Colon (tissue), 2 donors: ENCODE results near the gene CRIP2.

Experiments used
- FAIRE-seq: peaks from 2 replicates; lab custom pipeline; 2012; peaks lifted over from hg19 to GRCh38; lab: Jason Lieb, UNC
- donor health status: control.
- donor health status: control.

CRIP2 gene

DNA sequence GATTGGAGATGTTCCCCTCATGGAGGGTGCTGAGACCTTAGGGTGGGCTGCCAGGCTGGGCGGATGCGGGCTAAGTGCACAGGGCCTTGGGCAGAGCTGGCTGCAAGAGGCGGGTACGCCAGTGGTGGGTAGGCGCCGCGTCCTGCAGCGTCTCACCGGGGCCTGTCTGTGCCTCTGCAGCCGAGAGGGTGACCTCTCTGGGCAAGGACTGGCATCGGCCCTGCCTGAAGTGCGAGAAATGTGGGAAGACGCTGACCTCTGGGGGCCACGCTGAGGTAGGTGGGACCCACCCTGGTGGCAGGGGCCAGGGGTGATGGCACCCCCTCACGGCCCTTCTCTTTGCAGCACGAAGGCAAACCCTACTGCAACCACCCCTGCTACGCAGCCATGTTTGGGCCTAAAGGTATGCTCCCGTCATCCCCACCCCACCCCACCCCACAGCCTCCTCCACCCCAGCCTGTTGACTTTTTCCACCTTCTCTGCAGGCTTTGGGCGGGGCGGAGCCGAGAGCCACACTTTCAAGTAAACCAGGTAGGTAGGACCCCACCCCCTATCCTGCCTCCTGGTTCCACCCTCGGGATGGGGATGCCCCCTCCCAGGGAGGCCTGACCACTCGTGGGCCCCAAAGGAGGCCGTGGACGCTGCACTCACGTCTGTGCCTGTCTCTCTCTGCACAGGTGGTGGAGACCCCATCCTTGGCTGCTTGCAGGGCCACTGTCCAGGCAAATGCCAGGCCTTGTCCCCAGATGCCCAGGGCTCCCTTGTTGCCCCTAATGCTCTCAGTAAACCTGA, 13.6 kb downstream of the CRIP2 start:
- FAIRE-seq = no peak

DNA sequence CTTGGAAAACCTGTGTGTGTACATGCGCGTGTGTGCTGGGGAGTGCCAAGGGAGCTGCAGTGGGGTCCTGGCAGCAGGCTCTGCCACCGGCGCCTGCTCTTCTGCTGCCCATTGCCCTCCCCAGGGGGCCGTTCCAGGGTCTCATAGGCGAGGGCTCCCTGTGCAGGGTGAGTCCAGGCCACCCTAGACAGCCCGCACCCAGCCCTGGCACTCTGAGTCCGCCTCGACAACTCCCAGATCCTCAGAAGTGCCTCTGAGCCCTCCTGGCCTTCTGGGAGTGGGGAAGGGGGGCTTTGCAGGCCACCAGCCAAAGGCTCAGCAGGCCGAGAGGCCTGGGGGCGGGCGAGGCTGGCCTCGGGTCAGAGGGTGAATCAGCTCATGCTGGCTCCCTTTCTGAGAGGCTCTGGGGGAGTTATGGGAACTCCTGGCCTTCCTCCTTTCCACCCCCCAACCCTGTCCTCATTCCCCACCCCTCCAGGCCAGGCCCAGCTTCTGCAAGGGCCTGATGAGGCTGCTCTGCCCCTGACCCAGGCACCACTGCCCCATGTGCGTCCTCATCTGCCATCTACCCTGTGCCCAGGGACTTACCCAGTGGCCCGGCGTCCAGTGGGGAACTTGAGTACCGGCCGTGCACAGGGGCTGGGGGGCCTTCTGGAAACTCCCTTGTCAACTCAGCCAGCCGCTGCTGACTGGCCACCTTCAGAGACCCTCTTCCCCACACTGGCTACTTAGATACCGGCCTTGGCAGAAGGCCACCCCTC, 14.3 kb downstream of the CRIP2 start:
- no peak for FAIRE-seq

- no peak for FAIRE-seq
These were observed 15.1 kb downstream of the CRIP2 start for GRCh38 chr14:105489542-105490266.

- no peak for FAIRE-seq
These were observed 15.6 kb downstream of the CRIP2 start for GRCh38 chr14:105490267-105490571.

- FAIRE-seq = peak; percentile 91
These were observed 16.1 kb downstream of the CRIP2 start, which contains the start of gene TEDC1 for GRCh38 chr14:105490572-105491365. Gene TEDC1, plus strand, starts transcription at chr14:105491246. Its CDS starts 130 bp downstream, at chr14:105491376.

DNA sequence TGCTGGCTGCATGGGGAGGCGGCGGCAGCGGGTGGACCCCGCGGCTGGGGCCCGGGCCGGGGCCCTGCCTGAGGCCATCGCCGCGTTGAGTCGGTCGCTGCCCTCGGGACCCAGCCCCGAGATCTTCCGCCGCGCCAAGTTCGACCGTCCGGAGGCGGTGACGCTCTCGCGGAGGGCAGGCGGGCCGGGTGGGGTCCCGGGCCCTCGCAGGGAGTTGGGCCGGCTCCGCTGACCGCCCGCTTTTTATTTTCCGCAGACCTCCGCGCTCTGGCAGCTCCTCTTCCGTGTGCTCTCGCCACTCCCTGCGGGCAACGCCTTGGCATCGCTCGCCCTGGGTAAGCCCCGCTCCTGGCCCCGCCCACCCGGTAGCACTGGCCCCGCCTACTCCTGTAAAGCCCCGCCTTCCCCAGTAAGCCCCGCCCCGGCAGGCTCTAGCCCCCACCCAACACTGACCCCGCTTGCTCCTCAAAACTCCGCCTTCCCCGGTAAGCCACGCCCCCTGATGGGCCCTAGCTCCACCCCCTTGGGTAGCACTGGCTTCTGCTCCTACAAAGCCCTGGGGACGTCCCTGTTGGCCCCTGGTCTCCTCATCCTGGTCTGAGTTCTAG, 16.8 kb downstream of the CRIP2 start:
- no peak for FAIRE-seq

- no peak for FAIRE-seq
These were observed 17.7 kb downstream of the CRIP2 start for GRCh38 chr14:105492031-105492970.

- no peak for FAIRE-seq
These were observed 18.6 kb downstream of the CRIP2 start for GRCh38 chr14:105492971-105493871.

GRCh38 chr14:105493921-105494605, 19.4 kb downstream of the CRIP2 start:
- FAIRE-seq = no peak

DNA sequence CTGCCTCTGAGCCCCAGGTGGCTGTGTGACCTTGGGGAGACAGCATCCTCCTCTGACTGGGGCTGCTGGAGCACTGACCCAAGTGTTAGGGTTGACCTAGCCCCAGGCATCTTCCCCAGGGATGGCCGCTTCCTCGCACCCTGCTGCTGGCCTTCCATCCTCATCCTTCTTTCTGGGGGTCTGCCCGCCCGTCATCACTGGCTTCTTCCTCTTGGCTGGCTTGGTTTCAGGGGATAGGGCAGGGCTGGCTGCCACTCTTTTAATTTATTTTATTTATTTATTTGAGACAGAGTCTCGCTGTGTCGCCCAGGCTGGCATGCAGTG, 19.9 kb downstream of the CRIP2 start:
- FAIRE-seq = no peak

DNA sequence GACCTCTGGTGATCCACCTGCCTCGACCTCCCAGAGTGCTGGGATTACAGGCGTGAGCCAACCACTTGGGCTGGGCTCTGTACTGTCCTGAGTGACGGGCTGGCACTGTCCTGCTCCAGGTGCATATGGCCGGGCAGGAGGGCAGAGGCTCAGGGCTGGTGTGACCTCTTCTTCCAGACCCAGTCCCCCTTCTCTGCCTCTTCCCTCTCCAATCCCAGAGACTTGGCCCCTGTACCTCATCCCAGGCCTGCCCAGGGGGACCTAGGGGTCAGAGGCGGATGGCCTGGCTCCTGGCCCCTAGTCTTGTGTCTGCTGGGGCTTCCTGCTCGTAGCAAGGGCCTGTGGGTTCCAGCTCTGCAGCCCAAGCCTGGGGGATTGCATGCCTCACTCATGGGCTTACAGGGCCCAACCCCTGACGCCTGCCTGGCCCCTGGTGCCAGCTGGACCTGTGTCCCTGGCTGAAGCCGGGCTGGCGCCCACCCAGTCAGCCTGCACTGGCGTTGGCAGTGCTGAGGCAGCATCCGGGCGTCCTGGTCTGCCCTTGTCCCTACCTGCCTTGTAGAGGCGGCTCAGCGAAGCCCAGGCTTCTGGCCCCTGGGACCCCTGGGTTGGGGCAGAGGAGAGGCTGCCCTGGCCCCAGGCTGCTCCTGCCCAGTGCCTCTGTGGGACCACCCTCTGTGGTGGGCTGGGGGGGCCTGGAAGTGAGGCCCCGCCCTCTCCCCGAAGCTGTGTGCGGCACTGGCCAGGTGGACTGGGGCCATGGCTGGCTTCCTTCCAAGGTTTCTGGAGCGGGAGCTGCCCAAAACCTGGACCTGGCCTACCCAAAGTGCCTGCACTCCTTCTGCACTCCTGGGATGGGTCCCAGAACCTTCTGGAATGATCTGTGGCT, 20.7 kb downstream of the CRIP2 start:
- FAIRE-seq = no peak

DNA sequence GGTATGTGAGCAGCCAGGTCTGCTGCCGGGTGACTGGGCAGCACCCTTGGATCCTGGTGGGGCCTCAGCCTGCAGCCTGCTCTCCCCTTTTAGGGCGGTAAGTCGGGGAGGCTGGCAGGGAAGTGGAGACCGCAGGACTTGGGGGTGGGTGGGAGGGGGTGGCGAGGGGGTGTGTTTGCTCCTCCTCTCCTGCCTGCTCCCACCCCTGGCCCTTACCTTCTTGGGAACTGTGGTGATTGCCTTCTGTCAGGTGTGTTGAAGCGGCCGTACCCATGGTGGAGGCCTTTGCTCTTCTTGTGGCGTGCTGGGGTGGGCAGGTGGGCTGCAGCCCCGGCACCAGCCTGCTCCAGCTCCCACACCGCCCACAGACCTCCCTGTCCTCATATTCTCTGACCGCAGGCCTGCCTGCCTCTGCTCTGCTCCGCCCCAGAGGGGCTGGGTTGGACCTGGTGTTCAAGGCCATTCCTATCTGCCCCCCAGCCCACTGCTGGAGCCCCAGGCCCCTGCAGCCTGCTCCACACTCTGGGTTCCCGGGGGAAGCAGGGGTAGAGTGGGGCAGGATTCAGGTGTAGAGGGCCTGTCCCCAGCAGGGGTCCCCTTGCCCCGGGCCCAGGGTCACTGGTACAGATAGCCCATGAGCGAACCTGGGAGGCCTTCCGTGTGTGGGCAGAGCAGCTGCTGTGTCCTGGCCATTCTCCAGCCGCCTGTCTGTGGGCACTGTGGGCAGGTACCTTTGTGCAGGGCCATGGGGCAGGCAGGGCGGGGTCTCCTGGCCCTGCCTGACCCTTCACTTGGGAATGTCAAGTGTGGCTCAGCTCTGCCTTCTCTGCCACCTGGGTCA, 21.6 kb downstream of the CRIP2 start:
- no peak for FAIRE-seq

DNA sequence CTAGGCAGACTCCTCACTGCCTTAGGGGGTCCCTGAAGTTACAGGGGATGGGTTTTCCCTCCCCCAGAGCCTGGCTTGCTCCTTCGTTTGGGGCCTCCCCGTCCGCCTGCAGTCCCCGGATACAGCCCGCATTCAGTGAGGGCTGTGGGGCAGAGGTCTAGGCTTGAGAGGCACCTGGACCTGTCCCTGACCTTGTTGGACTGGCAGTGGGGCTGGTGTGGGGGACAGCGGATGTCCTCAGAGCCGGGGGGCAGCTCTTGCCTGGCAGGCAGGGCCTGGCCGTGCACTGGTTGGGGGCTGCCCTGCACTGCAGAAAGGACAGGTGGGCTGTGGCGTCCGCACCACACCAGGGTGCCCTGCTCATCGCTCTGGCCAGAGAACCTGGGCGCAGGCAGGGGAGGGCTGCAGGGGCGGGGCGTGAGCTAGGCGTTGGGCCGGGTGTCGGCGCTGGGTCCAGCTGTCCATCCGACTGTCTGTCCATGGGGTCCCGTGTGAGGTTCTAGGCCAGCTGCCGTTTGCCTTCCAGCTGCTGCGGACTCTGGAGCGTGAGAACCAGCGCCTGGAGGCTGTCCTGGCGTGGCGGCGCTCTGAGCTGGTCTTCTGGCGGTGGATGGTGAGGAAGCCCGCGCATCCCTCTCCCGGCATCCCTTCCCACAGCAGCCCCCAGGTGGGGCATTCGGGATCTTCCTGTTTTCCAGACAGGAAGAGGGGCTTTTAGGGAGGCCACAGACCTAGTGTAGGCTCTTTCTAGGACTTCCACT, 22.4 kb downstream of the CRIP2 start:
- FAIRE-seq = no peak

- no peak for FAIRE-seq
These were observed 23.2 kb downstream of the CRIP2 start for GRCh38 chr14:105497671-105498429.

GRCh38 chr14:105498430-105499255, 24.0 kb downstream of the CRIP2 start:
- no peak for FAIRE-seq
